HG02588 (cell line): Measurements from ENCODE around the gene WDR45.

Experiments used
- ATAC-seq: cut with Tn5 transposase; IDR thresholded peaks from one replicate; pipeline ENCODE4 v1.9.1; 2021; ENCODE audit warnings: mild to moderate bottlenecking, moderate library complexity; ENCODE audit not compliant: unreplicated experiment

WDR45 gene

DNA sequence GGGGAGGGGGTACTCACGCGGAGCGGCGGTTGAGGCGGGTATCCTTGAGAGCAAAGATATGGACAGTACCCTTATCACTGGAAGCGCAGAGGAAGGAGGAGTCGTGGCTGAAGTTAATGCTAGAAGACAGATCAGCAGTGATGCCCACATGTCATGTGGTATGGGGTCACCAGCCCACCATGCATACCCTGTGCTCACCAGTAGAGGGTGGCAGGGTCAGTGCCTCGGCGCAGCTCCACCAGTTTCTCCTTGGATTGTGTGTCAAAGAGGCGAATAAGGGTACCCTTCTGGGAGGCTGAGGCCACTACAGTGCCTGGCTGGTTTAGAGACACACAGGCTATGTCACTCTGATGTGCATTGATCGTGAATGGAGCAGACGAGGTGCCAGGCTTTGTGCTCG lies 4.3 kb downstream of the WDR45 start:
- ATAC-seq: no peak

DNA sequence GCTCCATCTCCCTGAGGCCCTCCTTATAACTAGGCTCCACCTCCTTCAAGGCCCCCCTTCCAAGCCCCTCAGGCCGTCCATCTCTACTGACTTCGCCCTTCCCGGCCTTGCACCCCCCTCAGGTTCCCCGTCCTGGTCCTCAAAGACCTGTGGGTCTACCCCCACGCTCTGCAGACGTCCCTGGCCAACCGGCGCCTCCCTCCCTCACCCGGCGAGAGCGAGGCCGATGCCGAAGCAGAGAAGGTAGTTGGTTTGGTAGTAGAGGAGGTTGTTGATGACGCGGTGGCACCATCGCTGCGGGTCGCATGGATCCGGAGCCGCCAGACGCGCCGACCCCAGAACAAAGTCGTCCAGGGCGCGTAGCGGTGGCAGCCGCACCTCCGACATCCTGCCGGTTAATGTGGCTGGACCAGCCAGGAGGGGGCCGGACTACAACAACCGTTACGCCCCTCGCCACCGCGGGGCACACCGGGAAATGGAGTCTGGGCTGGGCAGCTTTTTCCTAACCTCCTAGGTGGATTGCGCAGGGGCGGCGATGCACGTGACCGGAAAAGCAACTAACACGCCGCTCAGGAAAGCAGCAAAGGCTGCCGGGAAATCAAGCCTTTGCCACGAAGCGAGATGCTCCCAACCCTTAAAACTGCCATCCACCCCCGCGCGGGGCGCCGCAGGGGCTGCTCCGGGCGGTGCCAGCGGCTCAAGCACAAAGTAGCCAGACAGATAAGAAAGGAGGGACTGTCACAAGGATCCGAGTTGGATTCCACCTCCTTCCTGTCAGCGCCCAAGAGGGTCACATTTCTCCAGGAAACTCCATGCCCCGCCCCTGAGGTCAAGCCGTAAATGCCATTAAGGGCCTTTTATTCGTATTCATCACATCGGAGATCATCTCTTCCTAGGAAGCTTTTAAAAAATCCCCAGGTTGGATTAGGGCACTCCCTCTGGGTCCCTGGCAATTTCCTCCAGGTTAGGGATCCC lies 5.8 kb downstream of the WDR45 start, which contains the start of gene PRAF2:
Gene PRAF2, minus strand, starts transcription at position 402 of the 975 bp plus-strand sequence. Its CDS starts 15 bp downstream, at position 387.
- ATAC-seq: peak; percentile 83

DNA sequence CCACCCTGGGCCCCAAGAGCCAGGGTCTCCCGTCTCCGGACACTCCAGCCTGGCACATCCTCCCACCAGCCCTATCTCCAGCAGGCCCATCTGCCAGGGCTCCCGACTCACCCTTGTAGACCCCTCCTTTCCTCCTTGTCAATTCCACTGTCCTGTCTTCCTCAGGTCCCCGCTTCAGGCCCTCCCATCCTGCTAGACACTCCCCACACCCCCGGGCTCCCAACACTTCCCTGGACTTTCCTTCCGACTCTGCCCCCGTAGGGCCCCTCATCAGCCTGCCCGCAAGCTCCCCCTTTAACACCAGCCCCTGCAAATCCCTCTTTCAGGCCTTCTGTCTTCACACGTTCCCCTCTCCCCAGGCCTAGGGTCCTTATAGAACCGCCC lies 7.0 kb downstream of the WDR45 start:
- ATAC-seq: no peak

DNA sequence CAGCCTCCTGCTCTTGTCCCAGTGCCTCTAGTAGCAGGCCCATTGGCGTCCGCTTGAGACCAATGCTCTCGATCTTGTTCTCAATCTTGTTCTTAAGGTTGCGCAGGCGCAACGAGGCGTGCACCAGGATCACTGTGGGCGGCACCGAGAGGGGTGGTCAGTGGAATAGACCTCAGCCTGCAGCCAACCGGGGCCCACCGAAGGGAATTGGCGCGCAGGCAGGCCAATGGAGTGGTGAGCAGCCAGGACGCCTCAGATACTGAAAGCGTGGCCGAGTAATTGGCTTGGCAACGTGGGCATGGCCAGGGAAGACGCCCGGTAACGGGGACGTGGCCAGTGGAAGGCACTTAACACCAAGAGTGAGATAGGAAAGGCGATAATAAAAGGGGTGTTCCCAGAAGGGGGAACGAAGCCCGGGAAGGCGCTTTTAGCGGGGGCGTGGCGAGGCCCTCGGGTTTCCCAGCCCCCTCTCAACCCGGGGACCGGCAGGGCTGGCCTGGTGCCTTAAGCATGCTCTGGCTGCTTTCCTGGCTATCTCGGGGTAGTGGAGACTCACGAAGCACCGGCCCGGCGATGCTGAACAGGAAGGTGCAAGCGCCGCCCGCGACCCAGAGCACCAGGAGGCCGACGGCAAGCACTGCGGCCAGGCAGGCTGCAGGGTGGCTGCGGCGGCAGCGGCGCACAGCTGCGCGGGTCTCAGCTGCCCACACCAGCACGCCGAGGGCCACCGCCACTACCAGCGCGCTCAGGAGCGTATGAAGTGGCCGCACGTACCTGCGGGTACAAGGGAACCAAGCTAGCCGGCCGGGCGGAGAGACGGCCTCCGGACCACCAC lies 7.6 kb downstream of the WDR45 start:
- no peak for ATAC-seq

DNA sequence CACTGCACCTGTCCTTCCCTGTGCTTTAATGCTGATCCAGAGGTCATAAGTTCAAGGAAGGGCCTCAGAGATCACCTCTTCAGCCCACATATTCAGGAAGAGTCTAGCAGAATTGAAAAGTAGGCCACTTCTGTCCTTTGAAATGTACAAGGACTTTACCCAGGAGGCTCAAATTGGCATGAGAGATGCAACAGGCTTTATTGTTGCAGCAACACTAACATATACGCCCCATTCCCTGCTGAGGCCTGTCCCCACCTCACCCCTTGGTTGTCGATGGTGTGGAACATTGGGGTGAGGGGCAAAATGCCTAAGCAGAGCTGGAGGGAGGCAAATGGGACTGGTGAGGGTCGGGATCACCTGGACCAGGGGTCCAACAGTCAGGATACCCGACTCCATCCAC lies 8.7 kb downstream of the WDR45 start:
- no peak for ATAC-seq

DNA sequence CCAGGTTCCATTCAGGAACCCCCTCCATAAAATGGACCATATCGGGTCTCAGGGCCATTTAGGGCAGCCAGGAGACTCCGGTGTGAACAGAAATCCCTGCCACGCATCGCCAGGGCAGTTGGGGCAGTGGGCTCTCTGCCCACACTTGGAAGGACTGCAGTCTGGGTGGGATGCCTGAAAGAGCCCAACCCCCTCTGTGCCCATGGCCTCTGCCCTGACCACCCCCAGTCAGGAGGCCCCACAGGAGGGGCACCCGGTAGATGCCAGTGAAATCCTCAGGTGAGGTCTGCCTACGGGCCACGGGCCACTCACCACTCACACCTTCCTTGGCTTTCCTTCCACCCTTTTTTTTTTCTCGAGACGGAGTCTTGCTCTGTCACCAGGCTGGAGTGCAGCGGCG lies 10.6 kb downstream of the WDR45 start:
- no peak for ATAC-seq

DNA sequence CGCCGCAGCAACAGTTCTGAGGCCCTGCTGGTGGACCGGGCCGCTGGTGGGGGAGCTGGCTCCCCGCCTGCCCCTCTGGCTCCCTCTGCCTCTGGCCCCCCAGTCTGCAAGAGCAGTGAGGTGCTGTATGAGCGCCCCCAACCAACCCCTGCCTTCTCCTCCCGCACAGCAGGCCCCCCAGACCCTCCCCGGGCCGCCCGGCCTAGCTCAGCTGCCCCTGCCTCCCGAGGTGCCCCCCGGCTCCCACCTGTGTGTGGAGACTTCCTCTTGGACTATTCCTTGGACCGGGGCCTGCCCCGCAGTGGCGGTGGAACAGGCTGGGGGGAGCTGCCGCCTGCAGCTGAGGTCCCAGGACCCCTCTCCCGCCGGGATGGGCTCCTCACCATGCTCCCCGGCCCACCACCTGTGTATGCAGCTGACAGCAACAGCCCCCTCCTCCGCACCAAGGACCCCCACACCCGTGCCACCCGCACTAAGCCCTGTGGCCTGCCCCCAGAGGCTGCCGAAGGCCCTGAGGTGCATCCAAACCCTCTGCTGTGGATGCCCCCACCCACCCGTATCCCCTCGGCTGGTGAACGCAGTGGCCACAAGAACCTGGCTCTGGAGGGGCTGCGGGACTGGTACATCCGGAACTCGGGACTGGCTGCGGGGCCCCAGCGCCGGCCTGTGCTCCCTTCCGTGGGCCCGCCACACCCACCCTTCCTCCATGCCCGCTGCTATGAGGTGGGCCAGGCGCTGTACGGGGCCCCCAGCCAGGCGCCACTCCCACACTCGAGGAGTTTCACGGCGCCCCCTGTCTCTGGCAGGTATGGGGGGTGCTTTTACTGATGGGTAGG lies 12.2 kb downstream of the WDR45 start:
- ATAC-seq: no peak

DNA sequence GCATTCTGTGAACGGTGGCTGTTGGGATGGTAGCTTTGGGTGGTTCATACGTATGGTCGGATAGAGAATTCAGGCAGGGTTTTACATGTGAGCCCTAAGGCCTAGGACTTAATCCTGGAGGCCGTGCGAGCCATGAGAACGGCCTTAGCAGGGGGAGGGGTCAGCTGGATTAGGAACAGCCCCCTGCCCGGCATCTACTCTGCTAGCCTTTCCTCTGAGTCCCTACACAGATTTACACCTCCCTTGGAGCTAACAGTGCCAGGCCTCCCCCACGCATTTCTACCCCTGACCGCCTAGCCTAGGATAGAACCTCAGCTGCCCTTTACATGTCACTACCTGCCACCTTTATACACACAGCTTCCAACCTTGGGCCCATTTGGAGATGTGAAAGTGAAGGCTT lies 13.0 kb downstream of the WDR45 start:
- ATAC-seq: no peak

DNA sequence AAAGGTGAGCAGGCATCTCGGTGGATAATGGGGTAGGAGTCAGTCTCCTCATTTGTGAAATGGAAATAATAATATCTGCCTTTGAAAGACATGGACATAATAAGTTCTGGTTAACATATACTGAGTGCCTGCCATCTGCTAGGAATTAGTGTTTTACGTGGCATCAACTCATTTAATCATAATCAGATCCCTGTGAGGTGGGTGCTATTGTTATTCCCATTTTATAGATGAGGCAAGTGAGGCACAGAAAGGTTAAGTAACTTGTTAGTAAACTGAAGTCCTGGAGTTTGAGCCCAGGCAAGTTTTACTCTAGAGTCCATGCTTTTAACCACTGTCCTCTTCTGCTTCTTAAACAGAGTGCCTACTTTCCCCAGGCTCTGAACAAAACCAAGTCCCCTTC lies 13.4 kb downstream of the WDR45 start:
- no peak for ATAC-seq

DNA sequence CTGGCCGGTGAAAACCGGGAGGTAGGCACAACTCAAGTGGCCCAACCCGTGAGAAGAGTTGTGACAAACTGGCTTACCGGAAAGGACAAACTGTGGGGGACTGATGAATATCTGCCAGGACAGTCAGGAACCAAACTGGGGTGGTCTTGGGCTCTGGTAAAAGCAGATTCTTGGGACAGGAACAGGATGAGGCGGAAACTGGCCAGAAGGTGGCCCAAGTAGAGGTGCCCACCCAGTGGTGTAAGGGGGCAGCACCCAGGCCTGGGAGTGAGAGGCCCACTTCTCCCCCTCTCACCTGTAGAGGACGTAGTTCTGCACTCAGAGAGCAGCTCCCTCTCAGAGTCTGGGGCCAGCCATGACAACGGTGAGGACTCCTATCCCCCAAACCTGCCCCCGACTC lies 15.0 kb downstream of the WDR45 start:
- no peak for ATAC-seq

DNA sequence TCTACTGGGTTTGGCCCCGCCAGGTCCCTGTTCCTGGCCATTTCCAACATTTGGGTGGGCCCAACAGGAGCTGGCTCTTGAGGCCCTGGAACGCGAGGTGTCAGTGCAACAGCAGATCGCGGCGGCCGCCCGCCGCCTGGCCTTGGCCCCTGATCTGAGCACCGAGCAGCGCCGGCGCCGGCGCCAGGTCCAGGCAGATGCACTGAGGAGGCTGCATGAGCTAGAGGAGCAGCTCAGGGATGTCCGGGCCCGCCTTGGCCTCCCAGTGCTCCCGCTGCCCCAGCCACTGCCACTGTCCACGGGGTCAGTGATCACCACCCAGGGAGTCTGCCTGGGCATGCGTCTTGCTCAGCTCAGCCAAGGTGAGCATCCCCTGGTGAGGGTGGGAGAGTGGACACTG lies 15.4 kb downstream of the WDR45 start:
- no peak for ATAC-seq

DNA sequence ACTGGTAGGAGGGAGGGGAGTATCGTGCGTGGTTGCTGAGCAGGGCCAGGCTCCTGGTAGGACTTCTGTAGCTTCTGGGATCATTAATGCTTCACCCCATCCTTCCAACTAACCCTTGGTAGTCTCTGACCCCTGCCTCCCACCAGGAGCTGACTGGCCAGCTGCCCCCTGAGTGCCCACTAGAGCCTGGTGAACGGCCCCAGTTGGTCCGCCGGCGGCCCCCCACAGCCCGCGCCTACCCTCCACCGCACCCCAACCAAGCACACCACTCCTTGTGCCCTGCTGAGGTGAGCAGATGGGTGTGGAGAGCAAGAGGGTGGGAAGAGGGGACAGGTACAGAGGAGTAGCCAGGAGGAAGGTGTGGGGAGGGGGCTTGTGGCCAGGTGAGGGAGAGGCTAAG lies 16.0 kb downstream of the WDR45 start:
- ATAC-seq: no peak

DNA sequence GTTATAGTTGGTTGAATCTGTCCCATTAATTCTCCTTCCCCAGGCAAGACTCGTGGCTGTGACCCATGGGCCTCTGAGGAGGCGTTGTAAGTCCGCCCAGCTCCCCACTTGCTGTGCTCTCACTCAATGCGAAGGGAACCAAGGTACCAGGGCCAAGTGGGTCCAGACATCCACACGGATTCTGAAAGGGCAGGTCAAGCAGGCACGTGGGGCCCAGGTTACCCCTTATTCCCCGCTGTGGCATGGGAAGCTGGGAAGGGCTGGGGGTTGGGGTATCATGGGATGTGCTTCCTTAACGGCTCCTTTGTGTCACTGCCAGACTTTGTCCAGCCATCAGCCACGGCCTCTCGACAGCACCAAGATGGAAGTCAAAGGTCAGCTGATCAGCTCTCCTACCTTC lies 17.8 kb downstream of the WDR45 start:
- ATAC-seq: no peak

DNA sequence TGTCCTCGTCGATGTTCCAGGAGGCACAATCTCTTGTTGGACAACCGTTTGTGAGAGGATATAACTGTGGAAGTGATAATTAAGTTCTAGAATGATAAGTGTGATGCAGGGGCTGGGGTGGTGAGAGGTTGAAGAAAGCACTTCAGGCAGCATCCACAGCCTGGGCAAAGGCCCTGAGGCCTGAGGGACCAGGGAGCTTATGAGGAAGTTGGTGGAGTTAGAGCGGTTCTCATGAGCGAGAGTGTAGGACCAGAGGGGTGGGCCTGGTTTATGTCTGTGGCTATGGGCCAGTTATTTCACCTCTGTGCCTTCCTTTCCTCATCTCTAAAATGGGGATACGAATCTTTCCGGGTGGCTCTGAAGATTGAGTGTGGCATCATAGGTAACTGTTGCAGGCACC lies 18.2 kb downstream of the WDR45 start:
- no peak for ATAC-seq

DNA sequence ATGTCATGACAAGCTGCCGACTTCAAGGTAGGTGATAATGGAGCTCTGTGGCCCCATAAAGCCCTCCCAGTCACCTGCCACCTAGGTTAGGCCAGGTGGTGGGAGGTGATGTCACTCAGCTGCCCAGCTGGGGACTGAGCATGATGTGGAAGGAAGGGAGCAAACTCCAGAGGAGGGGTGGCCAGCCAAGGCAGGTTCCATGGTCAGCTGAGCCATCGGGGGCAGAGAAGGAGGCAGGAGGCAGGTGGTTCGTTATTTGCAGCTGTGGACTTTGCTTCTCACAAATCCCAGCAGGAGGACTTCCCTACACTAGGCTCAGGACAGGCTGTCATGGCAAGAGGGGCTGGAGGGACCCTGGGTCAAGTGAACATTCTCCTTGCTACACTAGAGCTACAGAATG lies 18.8 kb downstream of the WDR45 start:
- no peak for ATAC-seq

DNA sequence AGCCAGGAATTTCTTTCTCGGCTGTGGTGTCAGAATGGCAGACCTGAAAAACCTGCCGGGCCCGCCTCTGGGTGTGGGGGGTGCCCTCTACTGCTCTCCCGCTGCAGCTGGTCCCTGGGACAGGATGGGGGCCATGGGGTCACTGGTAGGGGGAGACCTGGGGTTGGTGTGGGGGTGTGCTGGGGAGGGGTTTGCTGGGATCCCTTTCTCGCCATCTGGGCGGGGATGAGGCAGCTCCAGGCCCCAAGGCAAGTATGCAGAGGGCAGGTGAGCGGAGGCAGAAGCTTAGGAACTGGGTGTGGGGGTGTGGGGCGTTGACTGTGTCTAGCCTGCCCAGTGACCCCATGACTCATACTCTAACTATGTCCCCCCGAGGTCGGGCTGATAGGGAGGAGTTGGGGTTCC lies 20.0 kb downstream of the WDR45 start:
- ATAC-seq: no peak

DNA sequence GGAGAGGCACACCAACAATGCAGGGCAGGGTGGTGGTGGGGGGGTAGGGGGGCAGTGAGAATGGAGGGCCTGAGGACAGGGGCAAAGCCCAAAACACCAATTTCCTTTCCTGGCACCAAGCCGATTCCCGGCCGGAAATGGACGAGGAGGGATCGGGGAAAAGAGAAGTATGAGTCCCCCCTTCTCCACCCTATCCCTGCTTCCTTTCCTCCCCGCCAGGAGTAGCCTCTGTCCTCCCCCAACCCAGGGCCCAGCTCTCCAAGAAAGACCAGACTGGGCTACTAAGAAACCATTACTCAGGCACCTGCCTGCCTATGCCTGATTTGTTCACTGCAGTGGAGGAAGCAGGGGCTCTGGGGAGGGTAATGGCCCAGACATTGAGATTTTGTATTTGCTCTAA lies 20.5 kb downstream of the WDR45 start:
- ATAC-seq: no peak

DNA sequence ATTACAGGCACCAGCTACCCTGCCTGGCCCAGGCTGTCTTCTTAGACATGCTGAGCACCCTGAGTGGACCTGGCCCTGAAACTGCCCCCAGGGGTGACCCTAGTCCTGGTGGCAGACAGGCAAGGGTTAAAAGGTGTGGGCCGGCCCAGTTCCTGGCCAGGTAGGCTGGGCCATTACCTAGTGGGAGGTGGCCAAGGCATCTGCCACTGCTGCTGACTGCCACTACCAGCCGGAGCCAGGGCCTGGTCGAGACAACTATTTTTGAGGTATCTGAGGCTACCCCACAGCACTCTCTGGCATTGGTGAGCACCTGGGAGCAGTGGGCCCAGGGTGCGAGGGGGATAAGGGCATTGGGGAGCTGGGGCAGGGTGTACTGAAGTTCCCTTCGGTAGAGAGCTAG lies 20.9 kb downstream of the WDR45 start, which contains the start of gene CCDC120:
Gene CCDC120, plus strand, starts transcription at position 206 of the 400 bp plus-strand sequence. CDS start 3,043 bp downstream, outside the sequence.
- no peak for ATAC-seq

DNA sequence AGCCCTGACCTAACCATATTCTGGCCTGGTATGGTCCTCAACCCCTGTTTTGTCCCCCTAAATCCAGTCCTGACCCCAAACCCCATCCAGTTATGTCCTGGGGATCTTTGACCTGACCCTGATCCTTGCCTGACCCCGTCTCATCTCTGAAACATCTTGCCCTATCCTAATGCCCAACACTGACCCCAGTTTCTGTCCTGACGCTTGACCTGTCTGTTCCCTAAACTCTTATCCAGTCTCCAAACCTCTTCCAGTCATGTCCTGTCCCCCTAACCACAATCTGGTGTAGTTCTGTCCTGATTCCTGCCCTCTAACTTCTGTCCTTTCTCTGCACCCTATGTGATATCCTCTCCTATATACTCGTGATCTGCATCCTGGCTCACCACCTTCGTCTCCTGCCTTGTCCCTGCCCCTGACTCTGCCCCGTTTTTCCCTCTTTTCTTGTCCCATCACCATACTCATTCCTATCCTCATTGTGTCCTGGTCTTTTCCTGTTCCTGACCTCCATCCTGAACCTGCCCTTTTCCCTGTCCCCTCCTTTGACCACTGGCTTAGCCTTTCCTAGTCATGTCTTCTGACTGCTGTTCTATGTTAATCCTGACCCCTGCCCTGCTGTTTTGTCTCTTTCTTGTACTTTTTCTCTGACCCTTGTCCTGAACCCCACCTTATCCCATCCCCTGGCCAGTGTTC lies 25.5 kb downstream of the WDR45 start:
- ATAC-seq: no peak
